GM19239 (cell line): Measurements from ENCODE around the gene FANK1.

Experiments used
- DNase-seq: peaks from one replicate; pipeline ENCODE4 v3.0.0; 2011; ENCODE audit warnings: low spot score; ENCODE audit not compliant: insufficient read length
- FAIRE-seq: peaks from 2 replicates; lab custom pipeline; 2011; peaks lifted over from hg19 to GRCh38; lab: Jason Lieb, UNC

FANK1 gene

GRCh38 chr10:125983161-125983560 lies 86.8 kb downstream of the FANK1 start:
- FAIRE-seq = no peak
- DNase-seq = no peak

GRCh38 chr10:125983656-125984055 lies 87.3 kb downstream of the FANK1 start:
- DNase-seq = no peak
- no peak for FAIRE-seq

DNA sequence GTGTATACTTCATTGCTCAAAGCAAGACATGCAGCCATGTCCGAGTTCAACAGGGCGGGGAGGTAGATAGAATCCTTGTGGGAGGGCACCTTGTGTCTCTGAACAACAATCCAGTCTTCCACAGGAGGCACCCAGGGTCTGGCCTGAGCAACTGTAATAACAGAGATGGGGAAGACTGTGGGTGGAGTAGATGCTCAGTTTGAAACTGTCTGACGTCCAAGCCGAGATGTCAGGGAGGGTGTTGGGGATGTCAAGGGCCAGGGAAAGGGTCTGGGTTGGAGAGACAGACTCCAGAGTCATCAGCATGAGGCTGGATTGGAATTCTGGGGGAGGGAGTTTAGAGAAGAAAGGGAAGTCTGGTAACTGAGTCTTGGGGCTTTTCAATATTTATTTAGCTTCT lies 88.0 kb downstream of the FANK1 start:
- DNase-seq = no peak
- no peak for FAIRE-seq

DNA sequence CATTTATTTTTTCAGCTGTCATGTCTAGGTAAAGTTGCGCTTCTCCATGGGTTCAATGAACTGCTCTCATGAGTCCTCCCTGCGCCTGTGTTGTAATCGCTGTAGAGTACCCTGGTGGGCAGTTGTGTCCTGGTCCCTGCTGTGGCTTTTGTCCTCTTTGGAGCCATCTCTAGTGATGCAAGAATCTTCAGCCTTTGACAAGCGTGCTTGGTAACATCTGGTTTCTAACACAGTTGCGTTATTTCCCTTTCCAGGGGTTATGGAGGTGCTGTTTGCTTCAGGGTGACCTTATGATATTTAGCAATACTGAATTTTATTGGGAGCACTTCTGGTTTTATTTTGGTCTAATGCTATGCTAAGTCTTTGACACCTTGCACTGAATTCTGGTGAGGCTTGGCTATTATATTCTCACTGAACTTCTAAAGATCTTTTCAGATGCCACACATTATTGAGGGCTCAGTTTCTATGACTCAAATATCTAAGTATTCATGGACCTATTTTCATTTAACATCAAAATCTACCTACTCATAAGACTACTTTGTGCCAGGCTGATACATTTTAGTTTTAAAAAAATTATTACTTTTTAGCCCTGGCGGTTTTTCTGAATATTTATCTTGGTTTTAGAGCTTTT lies 88.6 kb downstream of the FANK1 start:
- no peak for FAIRE-seq
- no peak for DNase-seq

DNA sequence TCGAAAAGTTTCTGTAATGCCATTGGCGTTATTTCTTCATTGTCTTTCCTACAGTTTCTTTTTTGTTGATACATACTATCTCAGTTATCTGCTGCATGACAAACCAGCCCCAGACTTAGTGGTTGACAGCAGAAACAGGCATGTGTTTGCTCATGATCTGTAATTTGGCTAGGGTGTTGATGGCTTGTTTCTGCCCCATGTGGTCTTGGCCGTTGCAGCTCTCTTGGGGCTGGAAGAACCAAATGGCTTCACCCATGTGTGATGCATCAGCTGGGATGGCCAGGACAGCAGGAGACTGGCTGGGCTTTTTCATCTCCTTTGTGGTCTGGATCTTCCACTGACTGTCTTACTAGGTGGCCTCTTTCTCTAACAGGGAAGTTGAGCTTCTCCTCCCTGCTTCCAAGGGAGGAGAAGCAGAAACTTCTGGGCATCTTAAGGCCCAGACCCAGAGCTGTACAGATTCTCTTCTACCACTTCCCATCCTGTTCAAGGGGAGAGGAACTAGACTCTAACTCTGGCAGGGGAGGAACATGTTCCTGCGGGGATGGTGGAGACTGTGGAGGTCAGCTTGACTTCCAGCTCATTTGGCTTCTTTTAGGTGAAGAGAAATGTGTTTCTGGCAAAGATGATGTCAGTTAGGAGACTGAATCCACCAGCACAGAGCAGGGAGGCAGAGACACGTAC lies 89.3 kb downstream of the FANK1 start:
- DNase-seq (no peak), FAIRE-seq (no peak)

DNA sequence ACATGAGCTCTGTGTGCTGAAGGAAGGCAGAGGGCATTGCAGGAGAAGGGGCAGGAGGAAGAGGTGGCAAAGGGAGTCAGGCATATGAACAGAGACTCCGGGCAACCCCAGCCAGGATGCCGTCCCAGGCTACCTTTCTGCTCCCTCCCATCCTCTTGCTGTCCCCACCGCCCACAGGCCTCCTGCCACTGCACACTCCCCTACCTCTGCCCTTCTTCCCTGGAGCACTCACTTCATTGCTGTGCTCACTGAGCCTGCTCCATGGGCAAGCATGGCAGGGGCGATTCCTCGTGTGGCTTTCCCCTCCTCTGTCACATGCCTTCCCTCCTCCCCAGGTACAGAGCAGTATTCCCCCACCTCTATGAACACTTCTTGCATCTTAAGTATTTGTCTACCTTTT lies 93.4 kb downstream of the FANK1 start:
- DNase-seq (no peak), FAIRE-seq (no peak)

DNA sequence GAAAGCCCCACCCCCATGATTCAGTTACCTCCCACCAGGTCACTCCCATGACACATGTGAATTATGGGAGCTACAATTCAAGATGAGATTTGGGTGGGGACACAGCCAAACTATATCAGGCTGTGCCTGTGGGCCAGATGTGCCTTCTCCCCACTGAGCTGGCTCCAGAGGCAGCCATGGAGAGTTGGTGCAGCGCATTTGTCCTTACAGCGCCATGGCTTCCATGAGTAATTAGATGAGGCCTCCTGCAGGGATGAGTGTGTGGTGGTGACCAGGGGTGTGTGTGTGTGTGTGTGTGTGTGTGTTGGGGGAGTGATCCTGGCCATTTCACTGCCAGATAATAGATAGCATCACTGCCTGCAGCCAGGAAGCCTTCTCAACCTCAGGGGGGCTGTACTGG lies 94.6 kb downstream of the FANK1 start:
- FAIRE-seq (no peak), DNase-seq (no peak)

GRCh38 chr10:125991392-125991791 lies 95.0 kb downstream of the FANK1 start:
- DNase-seq (no peak), FAIRE-seq (no peak)

DNA sequence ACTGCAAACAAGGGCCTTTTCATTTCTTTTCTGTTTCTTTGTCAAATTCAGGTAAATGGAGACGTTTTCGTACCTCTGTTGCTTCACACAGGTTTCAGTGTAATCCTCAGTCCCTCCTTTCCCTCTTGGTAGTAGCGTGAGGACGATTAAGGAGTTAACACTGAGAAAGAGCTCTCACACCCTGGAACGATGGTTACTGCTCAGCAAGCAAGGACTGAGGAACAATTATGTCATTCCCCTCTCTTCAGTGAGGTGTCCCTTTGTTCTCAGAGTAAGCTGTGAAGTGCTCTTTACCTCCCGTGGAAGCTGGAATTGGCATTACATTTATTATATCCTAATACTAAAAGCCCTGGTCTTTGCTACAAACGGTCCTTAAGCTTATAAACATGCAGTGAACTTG lies 95.9 kb downstream of the FANK1 start:
- FAIRE-seq (no peak), DNase-seq (no peak)

GRCh38 chr10:125994601-125995000 lies 98.2 kb downstream of the FANK1 start:
- FAIRE-seq = no peak
- no peak for DNase-seq

DNA sequence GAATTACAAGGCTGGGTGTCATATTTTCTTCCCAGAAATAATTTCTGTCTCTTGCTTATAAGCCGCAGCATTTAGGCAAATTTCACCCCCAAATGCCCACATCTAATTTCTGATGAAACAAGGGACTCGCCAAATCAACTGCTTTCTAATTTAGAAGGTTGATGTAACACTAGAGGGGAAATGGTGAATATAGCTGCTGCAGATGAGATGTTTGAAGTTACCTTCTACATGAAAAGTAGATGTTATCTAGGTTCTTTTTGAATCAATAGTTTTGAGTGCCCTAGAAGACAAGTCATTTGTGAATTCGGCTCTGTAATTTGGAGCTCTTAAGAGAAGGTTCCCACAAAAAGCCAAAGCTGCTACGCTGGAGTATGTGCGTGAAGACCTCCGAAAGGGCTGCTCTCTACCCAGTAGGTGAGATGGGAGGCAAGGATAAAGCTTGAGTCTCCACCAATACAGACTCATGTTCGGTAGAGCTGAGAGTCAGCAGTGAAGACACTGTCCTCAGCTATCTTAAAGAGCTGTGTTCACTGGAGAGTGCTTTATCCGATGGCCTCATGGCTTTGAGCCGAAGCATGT lies 99.5 kb downstream of the FANK1 start:
- FAIRE-seq (no peak), DNase-seq (no peak)

DNA sequence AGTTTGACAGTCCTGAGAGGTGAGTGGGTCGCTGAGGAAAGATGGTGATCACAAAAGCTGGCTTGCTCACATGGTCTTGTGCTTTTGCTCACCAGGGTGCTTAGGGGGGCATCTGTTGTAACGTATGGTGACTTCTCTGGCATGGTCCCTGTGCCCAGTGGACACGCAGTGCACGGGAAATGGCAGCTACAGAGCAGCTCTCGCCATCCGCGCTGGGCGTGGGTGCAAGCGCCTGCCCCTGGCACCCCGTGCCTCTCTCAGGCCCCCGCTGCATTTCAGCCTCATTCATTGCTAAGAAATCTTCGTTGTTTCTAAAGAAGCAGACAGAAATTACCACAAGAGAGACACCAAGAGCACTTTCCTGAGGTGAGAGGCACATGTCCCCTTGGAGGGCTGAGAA lies 101.2 kb downstream of the FANK1 start:
- no peak for FAIRE-seq

DNA sequence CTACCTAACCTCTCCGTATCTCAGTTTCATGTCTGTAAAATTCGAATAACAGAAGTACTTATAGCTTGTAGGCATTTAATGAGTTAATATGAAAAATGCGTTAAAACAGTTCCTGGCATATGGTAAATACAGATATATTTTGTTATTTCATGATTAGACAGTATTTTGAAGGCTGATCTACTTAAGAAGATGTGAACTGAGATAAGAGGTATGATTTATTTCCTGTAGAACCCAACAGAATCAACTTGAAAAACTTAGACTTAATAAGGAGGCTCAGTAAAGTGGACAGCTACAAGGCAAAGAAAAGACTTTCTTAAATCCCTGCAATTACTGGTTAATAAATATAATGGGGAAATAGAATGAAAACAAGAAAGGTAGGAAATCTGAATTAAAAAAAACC lies 103.3 kb downstream of the FANK1 start:
- FAIRE-seq (no peak), DNase-seq (no peak)

More for the DNA sequence above, 101.2 kb downstream of the FANK1 start:
- DNase-seq = no peak

- FAIRE-seq (no peak), DNase-seq (no peak)
Measured at GRCh38 chr10:126001576-126001975, 105.2 kb downstream of the FANK1 start.

GRCh38 chr10:126004752-126005151 lies 108.4 kb downstream of the FANK1 start:
- FAIRE-seq (no peak), DNase-seq (no peak)

GRCh38 chr10:126006264-126006663 lies 109.9 kb downstream of the FANK1 start:
- FAIRE-seq = no peak
- no peak for DNase-seq

DNA sequence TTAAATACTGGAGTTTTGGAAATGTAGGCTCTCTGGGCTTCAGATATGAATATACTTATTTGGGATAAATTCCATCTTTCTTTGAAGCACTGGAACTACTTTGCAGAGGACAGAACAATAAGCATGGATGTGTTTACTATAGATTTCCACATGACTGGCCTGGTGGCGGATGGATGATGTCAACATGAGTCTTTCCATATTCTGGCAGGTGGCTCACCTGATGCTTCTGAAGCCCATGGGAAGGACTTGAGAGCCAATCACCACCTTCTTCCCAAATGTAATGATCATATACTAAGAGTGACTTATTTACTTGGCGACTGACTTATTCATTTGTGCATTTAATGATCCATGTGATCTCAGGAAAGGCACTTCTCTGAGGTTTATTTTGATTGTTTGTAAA lies 110.5 kb downstream of the FANK1 start:
- DNase-seq = no peak
- FAIRE-seq = no peak

DNA sequence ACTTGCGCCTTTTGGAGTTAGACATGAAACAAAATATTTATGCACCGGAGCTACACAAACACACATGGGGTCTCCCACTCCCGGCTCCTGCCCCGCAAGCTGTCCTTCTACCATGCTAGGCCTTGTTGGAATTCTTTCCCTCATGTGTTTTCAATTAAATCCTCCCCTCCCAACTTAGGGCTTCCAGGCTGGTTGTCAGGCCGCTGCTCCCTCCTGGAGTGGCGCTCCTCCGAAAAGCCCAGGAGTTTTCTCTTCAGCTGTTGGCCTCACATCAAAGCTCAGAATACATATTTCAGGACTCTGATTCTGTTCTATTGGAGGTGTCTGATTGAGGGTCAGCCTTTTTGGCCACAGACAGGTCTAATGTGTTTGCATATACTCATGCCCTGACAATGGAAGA lies 113.3 kb downstream of the FANK1 start:
- no peak for FAIRE-seq
- no peak for DNase-seq

GRCh38 chr10:126011995-126012394 lies 115.6 kb downstream of the FANK1 start:
- FAIRE-seq = no peak

GRCh38 chr10:126012485-126012884 lies 116.1 kb downstream of the FANK1 start:
- no peak for DNase-seq
- no peak for FAIRE-seq

More at GRCh38 chr10:126011995-126012394, 115.6 kb downstream of the FANK1 start:
- no peak for DNase-seq

- FAIRE-seq (no peak), DNase-seq (no peak)
Measured at GRCh38 chr10:126013489-126014281, 117.3 kb downstream of the FANK1 start.
